HG03066 (cell line): ENCODE measurements around the gene NSUN2.
"Not testable (repeated sequence)": the region's sequence is repeated elsewhere in the genome, so short reads cannot be mapped to it uniquely, and the experiment has no call there.

Experiments used
- ATAC-seq: cut with Tn5 transposase; IDR thresholded peaks from one replicate; pipeline ENCODE4 v1.9.1; 2021; ENCODE audit warnings: low read depth; ENCODE audit not compliant: unreplicated experiment

Gene NSUN2

DNA sequence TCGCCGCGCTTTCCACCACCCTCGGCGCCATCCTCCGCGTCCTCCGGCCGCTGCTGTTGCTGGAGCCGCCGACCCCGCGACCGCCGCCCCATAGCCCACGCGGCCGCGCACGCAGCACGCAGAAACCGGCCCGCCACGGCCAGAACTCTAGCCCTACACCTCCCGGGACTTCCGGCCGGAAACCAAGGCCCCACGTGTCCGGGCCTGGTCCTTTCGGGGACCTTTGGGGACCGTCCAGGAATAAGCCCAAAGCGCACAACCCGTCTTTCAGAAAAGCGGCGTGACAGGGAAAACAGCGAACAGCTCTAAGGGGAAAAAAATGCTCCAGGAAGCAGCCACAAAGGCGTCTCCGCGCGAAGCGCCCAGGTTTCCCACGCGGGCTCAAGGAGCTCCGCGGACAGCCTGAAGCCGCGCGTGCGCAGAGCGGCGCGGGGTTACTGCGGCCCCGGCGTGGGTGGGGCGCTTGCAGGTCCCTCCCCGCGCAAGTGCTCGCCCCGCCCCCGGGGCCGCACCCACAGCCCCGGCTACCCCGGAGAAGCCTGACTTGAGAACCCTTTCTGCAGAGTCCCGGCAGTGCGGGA lies at the start of gene NSUN2, which contains the start of gene SRD5A1:
Gene NSUN2 (minus strand): TSS at position 157 of the 581 bp plus-strand sequence. CDS start 65 bp downstream, at position 92.
Gene SRD5A1 (plus strand): TSS at position 553 of the 581 bp plus-strand sequence. CDS start 137 bp downstream, outside the sequence.
- peak; percentile 85 for ATAC-seq

DNA sequence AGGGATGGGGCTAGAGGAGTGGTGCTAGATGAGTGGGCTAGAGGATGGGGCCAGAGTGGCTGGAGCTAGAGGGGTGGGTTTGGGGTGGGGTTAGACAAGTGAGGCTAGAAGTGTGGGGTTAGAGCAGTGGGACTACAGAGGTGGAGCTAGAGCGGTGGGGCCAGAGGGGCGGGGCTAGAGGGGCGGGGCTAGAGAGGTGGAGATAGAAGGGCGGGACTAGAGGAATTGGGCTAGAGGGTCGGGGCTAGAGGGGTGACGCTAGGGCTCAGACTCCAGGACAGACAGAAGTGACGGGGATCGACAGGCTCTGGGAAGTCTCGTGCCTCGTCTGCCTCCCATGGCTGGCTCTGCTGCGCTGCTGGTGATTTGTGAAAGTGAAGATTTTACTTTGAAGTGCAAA lies 49.4 kb upstream of the NSUN2 start:
- ATAC-seq, result no peak

DNA sequence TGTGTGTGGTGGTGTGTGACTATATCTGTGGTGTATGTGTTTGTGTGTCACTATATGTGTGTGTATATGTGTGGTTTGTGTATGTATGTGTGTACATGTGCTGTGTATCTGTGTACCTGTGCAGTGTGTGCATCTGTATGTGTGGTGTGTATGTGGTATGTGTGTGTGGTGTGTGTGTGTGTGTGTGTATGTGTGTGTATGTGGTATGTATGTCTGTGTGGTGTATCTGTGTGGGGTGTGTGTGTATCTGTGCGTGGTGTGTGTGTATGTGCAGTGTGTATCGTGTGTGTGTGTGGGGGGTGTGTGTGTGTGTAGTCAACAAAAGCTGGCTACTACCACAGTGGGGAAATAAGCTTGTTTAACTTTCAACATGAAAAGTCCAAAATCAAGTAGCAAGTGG lies 48.8 kb upstream of the NSUN2 start:
- no peak for ATAC-seq

DNA sequence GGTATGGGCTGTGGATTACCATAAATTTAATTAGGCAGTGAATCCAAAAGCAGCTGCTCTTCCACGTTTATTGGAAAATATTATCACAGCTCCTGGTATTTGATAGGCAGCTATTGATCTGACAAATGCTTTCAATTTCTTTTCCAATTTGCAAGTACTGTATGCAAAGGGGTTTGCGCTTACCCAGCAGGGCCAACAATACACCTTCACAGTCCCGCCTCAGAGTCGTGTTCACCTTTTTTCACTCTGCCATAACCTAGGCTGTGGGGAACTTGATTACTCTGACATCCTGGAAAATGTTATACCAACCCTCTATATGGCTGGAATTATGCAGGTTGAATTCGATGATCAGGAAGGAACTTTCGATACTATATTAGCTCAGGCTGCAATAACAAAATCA lies 48.1 kb upstream of the NSUN2 start:
- no peak for ATAC-seq

DNA sequence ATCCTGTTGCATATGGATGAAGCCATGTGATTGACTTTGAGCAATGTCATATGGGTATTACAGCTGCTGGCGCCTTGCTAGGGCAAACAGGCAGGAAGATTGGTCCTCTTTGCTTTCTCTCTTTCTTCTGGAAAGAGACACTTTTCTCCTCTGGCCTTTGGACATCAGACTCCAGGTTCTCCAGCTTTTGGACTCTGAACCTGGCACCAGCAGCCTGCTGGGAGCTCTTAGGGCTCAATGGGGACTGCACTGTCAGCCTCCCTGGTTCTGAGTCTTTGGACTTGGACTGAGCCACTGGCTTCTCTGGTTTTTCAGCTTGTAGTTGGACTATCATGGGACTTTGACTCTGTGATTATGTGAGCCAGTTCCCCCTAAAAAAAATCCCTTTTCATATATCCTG lies 45.5 kb upstream of the NSUN2 start:
- ATAC-seq, result no peak

DNA sequence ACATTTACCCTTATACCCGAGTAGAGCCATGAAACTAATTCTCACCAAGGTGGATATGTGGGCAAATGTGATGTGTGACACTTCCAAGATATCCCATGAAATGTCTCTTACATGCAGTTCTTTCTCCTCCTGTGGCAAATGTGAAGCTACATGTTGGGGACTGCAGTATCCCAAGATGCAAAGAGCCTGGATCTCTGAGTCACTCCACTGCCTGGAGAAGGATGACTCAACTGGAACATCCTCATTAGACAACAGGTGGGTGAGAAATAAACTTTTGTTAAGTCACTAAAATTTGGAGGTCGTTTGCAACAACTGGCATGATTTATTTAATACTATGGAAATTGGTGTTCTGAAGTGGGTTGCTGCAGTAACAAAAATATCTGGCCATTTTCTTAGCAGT lies 43.9 kb upstream of the NSUN2 start:
- no peak for ATAC-seq

DNA sequence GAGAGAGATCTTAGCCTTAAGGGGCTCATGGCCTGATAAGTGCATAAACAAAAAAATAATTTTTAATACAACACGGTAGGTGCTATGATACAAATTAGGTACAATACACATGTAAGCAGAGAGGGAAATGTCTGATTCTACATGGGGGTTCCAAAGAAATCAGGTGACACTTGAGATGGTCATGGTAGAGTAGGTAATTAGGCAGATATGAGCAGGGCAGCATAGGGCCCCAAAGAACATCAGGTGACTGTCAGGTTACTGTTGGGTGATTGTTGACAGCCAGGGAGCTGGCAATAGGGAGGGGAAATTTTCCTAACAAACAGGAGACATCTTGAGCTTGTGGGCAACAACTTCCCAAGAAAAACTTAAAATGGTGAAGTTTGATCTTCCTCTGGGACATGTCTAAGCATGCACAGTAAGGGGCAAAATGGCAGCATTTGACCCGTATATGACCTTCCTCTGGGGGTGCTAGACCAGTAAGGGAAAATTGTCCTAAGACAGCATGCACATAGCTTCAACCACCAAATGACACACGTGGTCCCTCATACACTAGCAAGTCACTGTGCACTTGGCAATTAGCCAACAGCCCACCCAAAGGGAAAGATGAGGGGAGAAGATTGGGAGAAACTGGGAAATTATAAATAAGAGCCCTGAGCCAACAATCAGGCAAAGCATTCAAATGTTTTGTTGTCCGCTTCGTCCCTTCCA lies 43.1 kb upstream of the NSUN2 start:
- no peak for ATAC-seq

DNA sequence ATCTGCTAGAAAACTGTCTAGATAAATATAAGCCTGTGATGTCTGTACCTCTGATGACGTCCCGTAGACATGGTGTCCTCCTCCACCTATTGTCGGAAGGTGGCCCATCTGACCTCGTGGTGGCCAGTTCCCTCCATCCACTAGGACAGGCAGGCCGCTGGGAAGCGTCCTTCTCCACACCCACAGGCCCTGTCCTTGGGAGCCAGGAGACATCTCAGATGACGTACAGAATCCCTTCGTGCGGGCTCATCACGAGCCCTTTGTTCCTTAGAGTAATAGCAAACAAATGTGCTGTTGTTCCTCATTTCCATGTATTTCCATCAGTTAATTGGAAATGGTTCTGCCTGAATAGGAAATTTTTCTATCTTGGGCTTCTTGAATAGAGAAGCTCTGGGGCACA lies 42.0 kb upstream of the NSUN2 start:
- no peak for ATAC-seq

- ATAC-seq, result no peak
Measured at GRCh38 chr5:6674421-6674820, 41.6 kb upstream of the NSUN2 start.

DNA sequence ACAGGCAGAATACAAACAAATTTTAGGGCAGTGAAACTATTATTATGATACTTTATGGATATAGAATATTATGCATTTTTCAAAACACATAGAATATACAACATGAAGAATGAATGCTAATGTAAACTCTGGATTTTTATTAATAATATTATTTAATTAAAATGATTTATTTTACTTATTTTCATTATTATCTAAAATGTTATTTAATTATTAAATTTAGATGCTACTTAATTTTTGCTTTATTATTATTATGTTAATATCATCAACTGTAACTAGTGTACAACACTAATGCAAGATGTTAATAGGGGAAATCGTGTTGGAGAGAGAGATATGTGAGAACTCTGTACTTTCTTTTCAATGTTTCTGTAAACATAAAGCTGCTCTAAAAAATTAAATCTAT lies 41.1 kb upstream of the NSUN2 start:
- ATAC-seq, result no peak

GRCh38 chr5:6673031-6673430 lies 40.2 kb upstream of the NSUN2 start:
- no peak for ATAC-seq

- ATAC-seq, result not testable (repeated sequence)
Measured at GRCh38 chr5:6668717-6669116, 35.9 kb upstream of the NSUN2 start.

DNA sequence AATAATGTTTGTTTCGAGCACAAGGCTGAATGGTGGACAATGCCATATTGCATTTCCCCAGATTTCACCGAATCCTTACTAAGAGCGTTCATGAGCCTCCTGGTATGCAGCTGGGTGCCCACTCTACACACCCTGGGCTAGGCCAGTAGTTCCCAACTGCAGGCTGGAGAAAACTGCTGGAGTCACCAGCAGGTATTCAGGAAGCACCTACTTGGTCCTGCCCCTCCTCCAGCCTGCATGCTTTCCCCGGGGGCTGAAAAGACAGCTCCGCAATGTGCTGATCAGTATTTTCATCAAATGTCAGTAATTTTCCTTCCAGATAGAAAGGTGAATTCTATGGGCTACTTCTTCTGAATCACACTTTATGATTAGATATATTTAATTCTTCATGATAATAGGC lies 34.8 kb upstream of the NSUN2 start:
- no peak for ATAC-seq

DNA sequence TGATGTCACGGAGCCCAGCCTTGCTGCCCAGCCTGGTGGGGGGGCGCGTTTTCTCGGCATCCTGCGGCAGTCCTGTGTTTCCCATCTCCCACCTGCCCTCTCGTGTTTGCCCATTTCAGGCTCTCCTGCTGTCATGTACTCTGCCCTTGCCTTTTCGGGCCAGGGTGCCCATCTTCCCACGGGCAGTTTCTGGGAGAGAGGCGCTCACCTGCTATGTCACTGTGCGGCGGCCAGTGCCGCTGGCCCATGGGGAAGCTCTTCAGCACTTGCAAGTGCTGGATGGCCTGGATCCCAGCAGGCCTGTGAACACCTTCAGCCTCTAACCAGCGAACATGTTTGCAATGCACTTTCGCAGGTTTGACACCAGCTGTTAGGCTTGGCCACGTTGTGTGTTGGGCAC lies 33.9 kb upstream of the NSUN2 start:
- ATAC-seq, result no peak

- peak; percentile 24 for ATAC-seq
Measured at GRCh38 chr5:6660688-6661087, 27.8 kb upstream of the NSUN2 start.

DNA sequence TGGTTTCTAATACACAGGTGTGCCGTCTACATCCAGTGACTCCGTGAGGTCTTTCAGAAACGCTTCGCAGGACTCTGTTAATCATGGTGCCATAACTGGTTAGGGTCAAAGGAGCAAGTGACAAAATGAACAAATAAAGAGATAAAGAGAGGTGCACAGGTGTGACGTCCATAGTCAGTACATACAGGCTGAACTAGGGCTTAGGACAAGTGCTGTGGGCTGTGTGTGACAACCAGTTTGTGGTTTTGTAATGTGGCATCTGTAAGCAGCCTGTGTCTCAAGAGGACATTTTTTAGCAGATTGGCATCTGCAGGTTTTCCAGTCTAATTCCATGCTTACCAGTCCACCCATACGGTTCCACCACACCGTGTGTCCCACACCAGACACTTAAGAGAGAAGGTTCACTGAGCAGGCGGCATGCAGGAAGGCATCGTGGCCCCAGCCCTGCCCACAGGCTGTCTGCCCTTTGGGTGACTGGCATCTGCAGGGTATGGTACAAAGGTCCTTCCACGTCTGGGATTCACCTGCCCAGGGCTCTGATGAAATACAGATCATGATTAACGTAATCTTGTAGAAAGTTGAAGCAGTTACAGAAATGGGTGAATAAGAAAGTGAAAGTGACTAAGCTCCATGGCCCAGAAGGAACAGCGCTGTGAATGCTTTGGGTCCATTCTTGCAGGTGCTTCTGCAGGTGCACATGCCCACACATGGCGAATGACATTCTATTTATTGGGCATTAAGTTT lies 27.3 kb upstream of the NSUN2 start:
- peak; percentile 77 for ATAC-seq

DNA sequence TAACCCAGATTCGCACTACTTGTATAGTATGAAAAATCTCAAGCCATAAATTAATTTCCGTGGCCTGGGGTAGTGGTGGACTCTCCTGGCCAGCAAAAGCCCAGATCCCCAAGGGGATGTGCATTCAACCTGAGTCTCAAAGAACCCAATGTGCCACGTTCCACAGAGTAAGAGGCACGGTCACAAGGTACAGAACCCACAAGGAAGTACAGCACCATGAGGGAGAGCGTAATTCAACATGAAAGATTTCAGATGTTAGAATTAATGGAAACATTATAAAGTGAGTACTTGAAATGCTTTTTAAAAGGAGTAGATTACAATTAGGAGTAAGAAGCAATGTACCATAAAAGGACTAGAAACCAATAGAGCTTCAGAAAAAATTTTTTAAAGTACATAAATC lies 23.8 kb upstream of the NSUN2 start:
- no peak for ATAC-seq

- no peak for ATAC-seq
Measured at GRCh38 chr5:6655432-6655831, 22.6 kb upstream of the NSUN2 start.

- peak; percentile 84 for ATAC-seq
Measured at GRCh38 chr5:6652025-6652424, 19.2 kb upstream of the NSUN2 start.

DNA sequence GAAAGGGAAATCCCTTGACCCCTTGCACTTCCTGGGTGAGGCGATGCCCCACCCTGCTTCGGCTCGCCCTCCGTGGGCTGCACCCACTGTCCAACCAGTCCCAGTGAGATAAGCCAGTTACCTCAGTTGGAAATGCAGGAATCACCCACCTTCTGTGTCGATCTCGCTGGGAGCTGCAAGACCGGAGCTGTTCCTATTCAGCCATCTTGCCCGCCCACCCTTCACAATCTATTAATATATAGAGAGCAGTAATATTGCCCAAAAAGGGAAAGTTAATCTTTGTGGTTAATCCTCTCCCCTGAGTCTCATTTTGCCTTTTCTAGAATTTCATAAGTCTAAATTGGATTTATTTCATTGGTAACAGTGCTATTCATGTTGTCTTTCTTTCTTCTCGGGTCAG lies 16.8 kb upstream of the NSUN2 start:
- no peak for ATAC-seq

DNA sequence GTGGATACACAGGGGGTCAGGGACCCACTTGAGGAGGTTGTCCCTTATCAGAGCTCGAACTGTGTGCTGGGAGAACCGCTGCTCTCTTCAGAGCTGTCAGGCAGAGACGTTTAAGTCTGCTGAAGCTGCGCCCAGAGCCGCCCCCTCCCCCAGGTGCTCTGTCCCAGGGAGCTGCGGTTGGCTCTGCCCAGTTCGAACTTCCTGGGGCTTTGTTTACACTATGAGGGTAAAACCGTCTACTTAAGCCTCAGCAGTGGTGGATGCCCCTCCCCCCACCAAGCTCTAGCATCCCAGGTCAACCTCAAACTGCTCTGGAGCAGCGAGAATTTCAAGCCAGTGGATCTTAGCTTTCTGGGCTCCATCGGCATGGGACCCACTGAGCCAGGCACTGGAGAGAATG lies 16.3 kb upstream of the NSUN2 start:
- no peak for ATAC-seq
